WTC11 (cell line): ENCODE measurements around the gene TOMM6. TPM values are rescaled to one million over a fixed set of nuclear protein-coding genes. Genes with fewer than 3 reads are reported as not detected.

Experiments
- ATAC-seq: fragments of 200-7000 bp; cut with Tn5 transposase; 2 replicates; pipeline ENCODE4 v1.10.0; 2021; ENCODE audit warnings: mild to moderate bottlenecking, moderate library complexity
- CTCF ChIA-PET: fragments of 300-600 bp; sonication (Branson Sonifier 250); formaldehyde crosslinking; loops from one replicate; lab custom pipeline; 2021; ENCODE audit warnings: antibody characterized with exemption; lab: Charles Lee
- POLR2A ChIA-PET: fragments of 350-600 bp; sonication (Branson Sonifier 250); formaldehyde crosslinking; loops from one replicate; lab custom pipeline; 2021; ENCODE audit warnings: antibody characterized with exemption; lab: Charles Lee
- DNase-seq: peaks from one replicate; pipeline ENCODE4 v3.0.0; 2021; ENCODE audit warnings: low spot score
- H3K27ac Mint-ChIP-seq: 2 replicates; pipeline ENCODE4 v1.8.0; 2021; ENCODE audit warnings: mixed read lengths
- H3K27me3 Mint-ChIP-seq: 2 replicates; pipeline ENCODE4 v1.8.0; 2021; ENCODE audit warnings: low read depth, mild to moderate bottlenecking, moderate library complexity, mixed read lengths
- H3K36me3 Mint-ChIP-seq: 2 replicates; pipeline ENCODE4 v1.8.0; 2021; ENCODE audit warnings: mixed read lengths
- H3K4me1 Mint-ChIP-seq: 2 replicates; pipeline ENCODE4 v1.8.0; 2022; ENCODE audit warnings: mixed read lengths
- H3K4me3 Mint-ChIP-seq: 2 replicates; pipeline ENCODE4 v1.8.0; 2021; ENCODE audit warnings: mild to moderate bottlenecking, moderate library complexity, mixed read lengths
- H3K9me3 Mint-ChIP-seq: 2 replicates; pipeline ENCODE4 v1.8.0; 2021; ENCODE audit warnings: mixed read lengths
- ETV6 ChIP-seq: sonication (generic); formaldehyde crosslinking; IDR thresholded peaks from 2 replicates; pipeline ENCODE4 v1.8.1; 2022; ENCODE audit warnings: mild to moderate bottlenecking, missing genetic modification reagents
- GABPB1 ChIP-seq: sonication (generic); formaldehyde crosslinking; IDR thresholded peaks from 2 replicates; pipeline ENCODE4 v1.8.1; 2023; ENCODE audit warnings: mild to moderate bottlenecking, missing genetic modification reagents
- KAT7 ChIP-seq: sonication (generic); formaldehyde crosslinking; IDR thresholded peaks from 2 replicates; pipeline ENCODE4 v1.8.1; 2023; ENCODE audit warnings: missing genetic modification reagents, mild to moderate bottlenecking, borderline replicate concordance
- NFYB ChIP-seq: sonication (generic); formaldehyde crosslinking; conservative IDR thresholded peaks from 2 replicates; pipeline ENCODE4 v1.8.0; 2022; ENCODE audit warnings: low read depth, missing genetic modification reagents
- RORB ChIP-seq: fragments of 250-450 bp; sonication (Bioruptor Pico); IDR thresholded peaks from 2 replicates; pipeline ENCODE4 v1.9.0; 2021; ENCODE audit warnings: mild to moderate bottlenecking
- TEAD1 ChIP-seq: sonication (generic); formaldehyde crosslinking; IDR thresholded peaks from 2 replicates; pipeline ENCODE4 v1.8.0; 2022; ENCODE audit warnings: mild to moderate bottlenecking, missing genetic modification reagents
- ZNF219 ChIP-seq: sonication (generic); formaldehyde crosslinking; IDR thresholded peaks from 2 replicates; pipeline ENCODE4 v1.8.0; 2023; ENCODE audit warnings: missing genetic modification reagents, mild to moderate bottlenecking, borderline replicate concordance
- ZNF671 ChIP-seq: fragments of 250-450 bp; sonication (Bioruptor Pico); IDR thresholded peaks from 2 replicates; pipeline ENCODE4 v1.8.0; 2021; ENCODE audit warnings: mild to moderate bottlenecking
- total RNA-seq: library from RNA; stranded (reverse); gene quantifications from 3 replicates; pipeline ENCODE4 v1.2.3, GENCODE V29; 2021
- TF ChIP-seq, protein P1 (sequence below): sonication (generic); formaldehyde crosslinking; IDR thresholded peaks from 2 replicates; pipeline ENCODE4 v1.8.1; 2023; ENCODE audit warnings: mild to moderate bottlenecking, missing genetic modification reagents, borderline replicate concordance
- TF ChIP-seq, protein P2 (sequence below): sonication (generic); formaldehyde crosslinking; IDR thresholded peaks from 2 replicates; pipeline ENCODE4 v1.8.1; 2022; ENCODE audit warnings: low read depth, missing genetic modification reagents, borderline replicate concordance
- TF ChIP-seq, protein P3 (sequence below): sonication (generic); formaldehyde crosslinking; IDR thresholded peaks from 2 replicates; pipeline ENCODE4 v1.8.0; 2022; ENCODE audit warnings: mild to moderate bottlenecking, missing genetic modification reagents
- TF ChIP-seq, protein P4 (sequence below): fragments of 250-450 bp; sonication (Bioruptor Pico); IDR thresholded peaks from 2 replicates; pipeline ENCODE4 v1.9.0; 2021; ENCODE audit warnings: mild to moderate bottlenecking

TOMM6 gene
- total RNA-seq, 1 experiment from 2014 or later: 233 TPM

DNA sequence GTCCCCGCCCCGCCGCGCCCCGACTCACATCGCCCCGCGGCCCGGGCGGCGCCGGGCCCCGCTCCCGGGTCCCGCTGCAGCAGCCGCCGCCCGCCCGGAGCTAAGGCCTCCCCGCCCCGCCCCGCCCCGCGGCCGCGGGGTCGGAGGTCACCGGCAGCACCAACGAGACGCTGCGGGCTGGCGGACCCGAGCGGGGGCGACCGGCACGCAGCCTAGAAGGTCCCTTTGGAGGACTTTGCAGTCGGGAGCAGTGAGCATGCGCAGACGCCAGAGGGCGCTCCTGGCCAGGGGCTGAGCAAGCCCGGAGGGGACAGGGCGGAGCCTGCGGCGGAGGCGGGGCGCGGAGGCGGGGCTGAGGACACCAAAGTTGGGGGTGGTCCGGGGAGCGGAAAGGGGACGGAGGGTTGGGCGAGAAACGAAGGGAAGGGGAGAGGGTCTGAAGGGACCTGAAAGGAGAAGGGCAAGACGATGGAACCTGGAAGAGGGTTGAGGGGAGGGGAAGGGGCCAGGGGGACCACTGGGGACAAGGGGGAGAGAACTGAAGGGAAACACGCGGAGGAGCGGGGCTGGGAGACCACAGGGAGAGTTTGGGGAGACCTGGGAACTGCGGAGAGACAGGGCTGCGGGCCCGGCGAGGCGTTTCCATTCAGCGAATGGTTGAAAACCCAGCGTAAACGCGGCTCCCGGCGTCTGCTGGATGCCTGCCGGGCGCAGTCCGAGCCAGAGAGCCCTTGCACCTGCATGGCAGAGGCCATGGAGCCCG is 7.5 kb upstream of the TOMM6 start, which contains the start of gene FRS3 (continued):
- TF ChIP-seq, protein P1, sequence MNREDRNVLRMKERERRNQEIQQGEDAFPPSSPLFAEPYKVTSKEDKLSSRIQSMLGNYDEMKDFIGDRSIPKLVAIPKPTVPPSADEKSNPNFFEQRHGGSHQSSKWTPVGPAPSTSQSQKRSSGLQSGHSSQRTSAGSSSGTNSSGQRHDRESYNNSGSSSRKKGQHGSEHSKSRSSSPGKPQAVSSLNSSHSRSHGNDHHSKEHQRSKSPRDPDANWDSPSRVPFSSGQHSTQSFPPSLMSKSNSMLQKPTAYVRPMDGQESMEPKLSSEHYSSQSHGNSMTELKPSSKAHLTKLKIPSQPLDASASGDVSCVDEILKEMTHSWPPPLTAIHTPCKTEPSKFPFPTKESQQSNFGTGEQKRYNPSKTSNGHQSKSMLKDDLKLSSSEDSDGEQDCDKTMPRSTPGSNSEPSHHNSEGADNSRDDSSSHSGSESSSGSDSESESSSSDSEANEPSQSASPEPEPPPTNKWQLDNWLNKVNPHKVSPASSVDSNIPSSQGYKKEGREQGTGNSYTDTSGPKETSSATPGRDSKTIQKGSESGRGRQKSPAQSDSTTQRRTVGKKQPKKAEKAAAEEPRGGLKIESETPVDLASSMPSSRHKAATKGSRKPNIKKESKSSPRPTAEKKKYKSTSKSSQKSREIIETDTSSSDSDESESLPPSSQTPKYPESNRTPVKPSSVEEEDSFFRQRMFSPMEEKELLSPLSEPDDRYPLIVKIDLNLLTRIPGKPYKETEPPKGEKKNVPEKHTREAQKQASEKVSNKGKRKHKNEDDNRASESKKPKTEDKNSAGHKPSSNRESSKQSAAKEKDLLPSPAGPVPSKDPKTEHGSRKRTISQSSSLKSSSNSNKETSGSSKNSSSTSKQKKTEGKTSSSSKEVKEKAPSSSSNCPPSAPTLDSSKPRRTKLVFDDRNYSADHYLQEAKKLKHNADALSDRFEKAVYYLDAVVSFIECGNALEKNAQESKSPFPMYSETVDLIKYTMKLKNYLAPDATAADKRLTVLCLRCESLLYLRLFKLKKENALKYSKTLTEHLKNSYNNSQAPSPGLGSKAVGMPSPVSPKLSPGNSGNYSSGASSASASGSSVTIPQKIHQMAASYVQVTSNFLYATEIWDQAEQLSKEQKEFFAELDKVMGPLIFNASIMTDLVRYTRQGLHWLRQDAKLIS (CRISPR knock-in tag): peak; percentile 60; the same call in 1 of the 2 replicates
- TF ChIP-seq NFYB (CRISPR knock-in tag) (no peak), TEAD1 (CRISPR knock-in tag) (peak; percentile 32; the same call in 1 of the 2 replicates), KAT7 (CRISPR knock-in tag) (no peak), RORB (CRISPR knock-in tag) (no peak), ZNF671 (CRISPR knock-in tag) (no peak)
- TF ChIP-seq, protein P2, sequence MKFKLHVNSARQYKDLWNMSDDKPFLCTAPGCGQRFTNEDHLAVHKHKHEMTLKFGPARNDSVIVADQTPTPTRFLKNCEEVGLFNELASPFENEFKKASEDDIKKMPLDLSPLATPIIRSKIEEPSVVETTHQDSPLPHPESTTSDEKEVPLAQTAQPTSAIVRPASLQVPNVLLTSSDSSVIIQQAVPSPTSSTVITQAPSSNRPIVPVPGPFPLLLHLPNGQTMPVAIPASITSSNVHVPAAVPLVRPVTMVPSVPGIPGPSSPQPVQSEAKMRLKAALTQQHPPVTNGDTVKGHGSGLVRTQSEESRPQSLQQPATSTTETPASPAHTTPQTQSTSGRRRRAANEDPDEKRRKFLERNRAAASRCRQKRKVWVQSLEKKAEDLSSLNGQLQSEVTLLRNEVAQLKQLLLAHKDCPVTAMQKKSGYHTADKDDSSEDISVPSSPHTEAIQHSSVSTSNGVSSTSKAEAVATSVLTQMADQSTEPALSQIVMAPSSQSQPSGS (CRISPR knock-in tag): no peak

DNA sequence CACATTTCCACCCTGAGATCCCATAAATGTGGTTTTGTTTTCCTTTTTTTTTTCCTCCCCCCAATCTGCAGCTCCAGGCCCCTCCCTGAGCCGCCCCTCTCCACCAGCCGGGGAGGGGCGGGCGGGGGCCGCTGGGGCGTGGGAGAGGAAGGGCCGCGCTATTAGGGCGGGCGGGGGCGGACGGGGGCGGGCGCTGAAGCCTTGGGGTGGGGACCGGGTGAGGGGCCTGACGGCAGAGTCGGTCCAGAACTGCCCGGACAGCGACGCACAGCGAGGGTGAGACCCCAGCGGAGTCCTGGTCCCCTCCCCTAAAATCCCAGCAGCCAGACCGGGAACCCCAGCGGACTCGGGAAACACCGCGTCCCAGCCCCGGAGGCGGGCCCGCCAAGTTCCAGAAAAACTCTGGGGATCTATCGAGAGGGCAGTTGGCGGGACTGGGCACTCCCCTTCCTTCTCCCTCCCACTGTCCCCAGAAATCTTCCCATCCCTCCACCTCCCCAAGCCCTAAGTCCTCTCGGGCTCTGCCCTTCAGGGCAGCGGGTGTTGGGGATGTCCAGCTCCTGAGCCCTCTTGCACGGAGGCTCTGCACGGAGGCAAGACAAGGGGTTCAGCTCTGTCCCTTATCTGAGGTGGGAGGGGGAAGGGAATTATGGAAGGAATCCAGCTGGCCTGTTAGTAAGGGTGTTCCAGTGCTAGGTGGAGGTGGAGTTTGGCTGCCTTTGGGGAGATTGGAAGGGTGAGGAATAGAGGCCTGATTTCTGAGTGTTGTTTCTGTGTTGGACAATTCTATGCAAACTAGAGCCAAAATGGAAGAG is 6.7 kb upstream of the TOMM6 start, which contains the start of gene PRICKLE4:
Gene PRICKLE4, plus strand, starts transcription at position 232 of the 815 bp plus-strand sequence. CDS start 2,692 bp downstream, outside the sequence.
- TF ChIP-seq, protein P3, sequence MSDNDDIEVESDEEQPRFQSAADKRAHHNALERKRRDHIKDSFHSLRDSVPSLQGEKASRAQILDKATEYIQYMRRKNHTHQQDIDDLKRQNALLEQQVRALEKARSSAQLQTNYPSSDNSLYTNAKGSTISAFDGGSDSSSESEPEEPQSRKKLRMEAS (CRISPR knock-in tag): 0 out of 2 replicates have a peak, but pooled peaks have one; percentile 23
- TF ChIP-seq ZNF219 (CRISPR knock-in tag) (no peak), KAT7 (CRISPR knock-in tag) (no peak), ETV6 (CRISPR knock-in tag) (no peak), GABPB1 (CRISPR knock-in tag) (no peak)
- TF ChIP-seq, protein P2 (CRISPR knock-in tag): no peak
- peak; percentile 3 for ATAC-seq
- H3K4me1 Mint-ChIP-seq: peaks cover 30% of the 10 kb centered on the region
- no peaks in the 10 kb centered on the region for H3K36me3 Mint-ChIP-seq
- H3K4me3 Mint-ChIP-seq: peak within 1 kb of the TSS; percentile 84
- no peaks in the 10 kb centered on the region for H3K9me3 Mint-ChIP-seq
- DNase-seq: peak; percentile 56
- POLR2A ChIA-PET: no interaction called here
- peaks cover 50% of the 10 kb centered on the region for H3K27me3 Mint-ChIP-seq
- H3K27ac Mint-ChIP-seq: no peak within 1 kb of the TSS; the same call in 1 of the 2 replicates
- CTCF ChIA-PET: interaction anchor here (0.5 to 0.9 kb wide), 3 partner anchors 186 to 576 kb away, joined by 3 to 7 read pairs (median 4); no protein-coding TSS in a partner anchor

DNA sequence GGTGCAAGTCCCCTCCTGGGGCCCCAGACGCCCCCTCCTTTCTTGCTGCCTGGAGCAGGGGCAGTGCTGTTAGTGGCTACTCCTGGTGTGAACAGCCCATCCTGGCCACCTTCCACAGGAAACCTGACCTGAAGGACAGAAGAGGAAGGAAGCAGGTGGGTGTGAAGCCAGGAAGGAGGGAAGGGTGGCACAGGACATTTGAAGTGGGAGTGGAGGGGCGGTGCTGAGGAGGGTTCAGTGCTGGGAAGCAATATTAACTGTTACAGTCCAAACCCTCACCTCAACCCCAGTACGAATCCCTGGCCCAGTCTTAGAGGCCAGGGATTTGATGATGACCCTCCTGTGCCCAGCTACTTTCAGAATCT is 6.1 kb upstream of the TOMM6 start:
- ATAC-seq (no peak), DNase-seq (no peak)
- no peaks in the 10 kb centered on the region for H3K9me3 Mint-ChIP-seq
- no peak overlapping the region for H3K27ac Mint-ChIP-seq
- H3K4me3 Mint-ChIP-seq: peak overlapping the region; percentile 84
- no peaks in the 10 kb centered on the region for H3K36me3 Mint-ChIP-seq
- POLR2A ChIA-PET: interaction anchor here (0.6 kb wide), 1 partner anchor 404 kb away, joined by 3 read pairs; no protein-coding TSS in a partner anchor
- H3K4me1 Mint-ChIP-seq: peaks cover 34% of the 10 kb centered on the region
- H3K27me3 Mint-ChIP-seq: peaks cover 54% of the 10 kb centered on the region
- CTCF ChIA-PET: interaction anchor here (0.5 to 0.9 kb wide), 2 partner anchors 185 to 577 kb away, joined by 3 to 4 read pairs; no protein-coding TSS in a partner anchor
- TF ChIP-seq, protein P1 (CRISPR knock-in tag): no peak
- TF ChIP-seq, protein P4, sequence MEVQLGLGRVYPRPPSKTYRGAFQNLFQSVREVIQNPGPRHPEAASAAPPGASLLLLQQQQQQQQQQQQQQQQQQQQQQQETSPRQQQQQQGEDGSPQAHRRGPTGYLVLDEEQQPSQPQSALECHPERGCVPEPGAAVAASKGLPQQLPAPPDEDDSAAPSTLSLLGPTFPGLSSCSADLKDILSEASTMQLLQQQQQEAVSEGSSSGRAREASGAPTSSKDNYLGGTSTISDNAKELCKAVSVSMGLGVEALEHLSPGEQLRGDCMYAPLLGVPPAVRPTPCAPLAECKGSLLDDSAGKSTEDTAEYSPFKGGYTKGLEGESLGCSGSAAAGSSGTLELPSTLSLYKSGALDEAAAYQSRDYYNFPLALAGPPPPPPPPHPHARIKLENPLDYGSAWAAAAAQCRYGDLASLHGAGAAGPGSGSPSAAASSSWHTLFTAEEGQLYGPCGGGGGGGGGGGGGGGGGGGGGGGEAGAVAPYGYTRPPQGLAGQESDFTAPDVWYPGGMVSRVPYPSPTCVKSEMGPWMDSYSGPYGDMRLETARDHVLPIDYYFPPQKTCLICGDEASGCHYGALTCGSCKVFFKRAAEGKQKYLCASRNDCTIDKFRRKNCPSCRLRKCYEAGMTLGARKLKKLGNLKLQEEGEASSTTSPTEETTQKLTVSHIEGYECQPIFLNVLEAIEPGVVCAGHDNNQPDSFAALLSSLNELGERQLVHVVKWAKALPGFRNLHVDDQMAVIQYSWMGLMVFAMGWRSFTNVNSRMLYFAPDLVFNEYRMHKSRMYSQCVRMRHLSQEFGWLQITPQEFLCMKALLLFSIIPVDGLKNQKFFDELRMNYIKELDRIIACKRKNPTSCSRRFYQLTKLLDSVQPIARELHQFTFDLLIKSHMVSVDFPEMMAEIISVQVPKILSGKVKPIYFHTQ (CRISPR knock-in tag): no peak
